ENCODE results near the gene ADAMTS16. TPM values are rescaled to one million over a fixed set of nuclear protein-coding genes. Genes with fewer than 3 reads are reported as not detected.

The ADAMTS16 gene
- total RNA-seq, 1 experiment from 2014 or later = not detected

DNA sequence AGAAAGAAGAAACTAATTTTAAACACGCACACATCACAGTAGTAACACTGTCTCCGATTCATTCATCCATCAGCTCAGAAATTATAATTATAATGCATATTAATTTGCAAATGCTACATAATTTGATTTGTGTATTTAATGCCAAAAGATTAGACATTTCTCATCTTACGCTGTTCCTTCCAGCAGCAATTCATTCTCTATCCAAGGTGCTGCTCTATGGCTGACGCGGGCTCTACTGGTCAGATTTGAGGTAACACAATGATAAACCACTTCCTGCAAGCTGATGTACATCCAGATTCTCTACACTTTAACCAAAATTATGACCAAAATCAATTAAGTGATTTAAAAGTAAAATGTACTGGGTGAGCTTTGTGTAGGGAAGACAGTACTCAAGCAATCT is 204.5 kb downstream of the ADAMTS16 start:
- TF ChIP-seq, protein P1, sequence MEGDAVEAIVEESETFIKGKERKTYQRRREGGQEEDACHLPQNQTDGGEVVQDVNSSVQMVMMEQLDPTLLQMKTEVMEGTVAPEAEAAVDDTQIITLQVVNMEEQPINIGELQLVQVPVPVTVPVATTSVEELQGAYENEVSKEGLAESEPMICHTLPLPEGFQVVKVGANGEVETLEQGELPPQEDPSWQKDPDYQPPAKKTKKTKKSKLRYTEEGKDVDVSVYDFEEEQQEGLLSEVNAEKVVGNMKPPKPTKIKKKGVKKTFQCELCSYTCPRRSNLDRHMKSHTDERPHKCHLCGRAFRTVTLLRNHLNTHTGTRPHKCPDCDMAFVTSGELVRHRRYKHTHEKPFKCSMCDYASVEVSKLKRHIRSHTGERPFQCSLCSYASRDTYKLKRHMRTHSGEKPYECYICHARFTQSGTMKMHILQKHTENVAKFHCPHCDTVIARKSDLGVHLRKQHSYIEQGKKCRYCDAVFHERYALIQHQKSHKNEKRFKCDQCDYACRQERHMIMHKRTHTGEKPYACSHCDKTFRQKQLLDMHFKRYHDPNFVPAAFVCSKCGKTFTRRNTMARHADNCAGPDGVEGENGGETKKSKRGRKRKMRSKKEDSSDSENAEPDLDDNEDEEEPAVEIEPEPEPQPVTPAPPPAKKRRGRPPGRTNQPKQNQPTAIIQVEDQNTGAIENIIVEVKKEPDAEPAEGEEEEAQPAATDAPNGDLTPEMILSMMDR (IDR thresholded peaks at IDR 0.05; ENCODE audit: unreplicated experiment) = no peak
- Mint-ChIP-seq H3K4me1 (ENCODE audit: low read depth, unreplicated experiment) (no peaks in the 10 kb centered on the region), H3K27me3 (ENCODE audit: unreplicated experiment) (no peaks in the 10 kb centered on the region), H3K36me3 (ENCODE audit: insufficient read depth, unreplicated experiment) (no peaks in the 10 kb centered on the region), H3K4me3 (ENCODE audit: low read depth, unreplicated experiment) (no peak overlapping the region), H3K27ac (ENCODE audit: unreplicated experiment) (no peak overlapping the region), H3K9me3 (ENCODE audit: low read depth, unreplicated experiment) (peaks cover 6% of the 10 kb centered on the region)
- intact Hi-C loops (cut with micrococcal nuclease; ENCODE audit: unreplicated experiment) = no loop called here
- no peak for DNase-seq
- no TSS peak for BruUV-seq (replicated peaks)
- CTCF ChIA-PET = no interaction called here

DNA sequence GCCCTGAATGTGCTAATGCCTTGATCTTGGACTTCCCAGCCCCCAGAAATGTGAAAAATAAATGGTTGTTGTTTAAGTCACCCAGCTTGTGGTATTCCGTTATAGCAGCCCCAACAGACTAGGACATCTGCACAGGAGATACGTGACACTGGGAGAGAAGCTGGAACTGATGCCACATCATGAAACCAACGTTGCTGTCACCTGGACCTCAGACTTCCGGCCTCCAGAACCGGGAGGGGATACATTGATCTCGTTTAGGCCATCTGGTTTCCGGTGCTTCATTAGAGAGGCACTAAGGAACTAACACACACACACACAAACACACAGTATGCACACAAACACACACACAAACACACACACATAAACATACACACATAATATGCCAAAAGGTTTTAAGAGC is 207.3 kb downstream of the ADAMTS16 start:
- BruUV-seq (replicated peaks) = no TSS peak
- CTCF ChIA-PET = no interaction called here
- Mint-ChIP-seq H3K9me3 (ENCODE audit: low read depth, unreplicated experiment) (peaks cover 3% of the 10 kb centered on the region), H3K4me3 (ENCODE audit: low read depth, unreplicated experiment) (no peak overlapping the region), H3K4me1 (ENCODE audit: low read depth, unreplicated experiment) (no peaks in the 10 kb centered on the region), H3K36me3 (ENCODE audit: insufficient read depth, unreplicated experiment) (no peaks in the 10 kb centered on the region), H3K27ac (ENCODE audit: unreplicated experiment) (no peak overlapping the region), H3K27me3 (ENCODE audit: unreplicated experiment) (no peaks in the 10 kb centered on the region)
- intact Hi-C loops (cut with micrococcal nuclease; ENCODE audit: unreplicated experiment) = no loop called here
- DNase-seq = no peak
- TF ChIP-seq, protein P1 (IDR thresholded peaks at IDR 0.05; ENCODE audit: unreplicated experiment) = no peak

DNA sequence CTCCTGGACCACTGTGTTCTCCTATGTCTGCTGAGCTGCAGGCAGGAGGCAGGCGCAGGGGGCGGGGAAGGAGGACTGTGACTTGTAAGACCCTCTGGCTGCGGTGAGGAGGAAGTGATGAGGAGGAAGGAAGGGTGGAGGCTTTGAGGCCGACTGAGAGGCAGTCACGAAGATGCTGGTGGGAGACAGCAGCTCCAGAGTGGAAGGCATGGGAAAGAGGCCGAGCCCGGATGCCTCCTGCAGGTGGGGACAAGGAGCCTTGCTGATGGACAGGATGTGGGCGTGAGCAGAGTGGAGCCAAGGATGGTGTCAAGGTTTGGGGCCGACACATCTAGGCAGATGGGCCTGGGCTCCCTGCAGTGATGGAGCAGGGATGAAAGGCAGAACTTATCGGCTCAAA is 208.0 kb downstream of the ADAMTS16 start:
- intact Hi-C loops (cut with micrococcal nuclease; ENCODE audit: unreplicated experiment) = no loop called here
- Mint-ChIP-seq H3K9me3 (ENCODE audit: low read depth, unreplicated experiment) (peaks cover 3% of the 10 kb centered on the region), H3K4me3 (ENCODE audit: low read depth, unreplicated experiment) (no peak overlapping the region), H3K27me3 (ENCODE audit: unreplicated experiment) (no peaks in the 10 kb centered on the region), H3K36me3 (ENCODE audit: insufficient read depth, unreplicated experiment) (no peaks in the 10 kb centered on the region), H3K27ac (ENCODE audit: unreplicated experiment) (no peak overlapping the region), H3K4me1 (ENCODE audit: low read depth, unreplicated experiment) (no peaks in the 10 kb centered on the region)
- no peak for DNase-seq
- CTCF ChIA-PET = no interaction called here
- no TSS peak for BruUV-seq (replicated peaks)
- TF ChIP-seq, protein P1 (IDR thresholded peaks at IDR 0.05; ENCODE audit: unreplicated experiment) = no peak

DNA sequence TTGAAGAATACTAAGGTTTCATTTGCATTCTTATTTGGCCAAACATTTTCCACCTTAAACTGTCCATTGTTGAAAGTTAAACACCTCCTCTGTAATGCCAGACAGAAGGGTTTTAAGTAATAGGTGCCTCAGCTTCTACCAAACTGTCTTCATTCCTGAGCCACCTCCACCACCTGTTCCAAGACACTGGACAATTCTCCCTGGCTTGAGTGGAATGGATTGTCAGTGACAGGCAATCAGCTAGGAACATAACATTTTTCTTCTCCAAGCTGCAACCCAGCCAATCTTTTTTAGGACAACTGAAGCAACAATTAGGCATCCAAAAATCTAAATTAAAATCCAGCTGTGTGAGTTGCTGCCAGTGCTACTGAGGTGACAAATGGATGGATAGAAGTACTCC is 208.4 kb downstream of the ADAMTS16 start:
- no TSS peak for BruUV-seq (replicated peaks)
- intact Hi-C loops (cut with micrococcal nuclease; ENCODE audit: unreplicated experiment) = no loop called here
- Mint-ChIP-seq H3K27ac (ENCODE audit: unreplicated experiment) (no peak overlapping the region), H3K27me3 (ENCODE audit: unreplicated experiment) (no peaks in the 10 kb centered on the region), H3K36me3 (ENCODE audit: insufficient read depth, unreplicated experiment) (no peaks in the 10 kb centered on the region), H3K4me3 (ENCODE audit: low read depth, unreplicated experiment) (no peak overlapping the region), H3K9me3 (ENCODE audit: low read depth, unreplicated experiment) (peaks cover 3% of the 10 kb centered on the region), H3K4me1 (ENCODE audit: low read depth, unreplicated experiment) (no peaks in the 10 kb centered on the region)
- CTCF ChIA-PET = no interaction called here
- no peak for DNase-seq
- TF ChIP-seq, protein P1 (IDR thresholded peaks at IDR 0.05; ENCODE audit: unreplicated experiment) = no peak

DNA sequence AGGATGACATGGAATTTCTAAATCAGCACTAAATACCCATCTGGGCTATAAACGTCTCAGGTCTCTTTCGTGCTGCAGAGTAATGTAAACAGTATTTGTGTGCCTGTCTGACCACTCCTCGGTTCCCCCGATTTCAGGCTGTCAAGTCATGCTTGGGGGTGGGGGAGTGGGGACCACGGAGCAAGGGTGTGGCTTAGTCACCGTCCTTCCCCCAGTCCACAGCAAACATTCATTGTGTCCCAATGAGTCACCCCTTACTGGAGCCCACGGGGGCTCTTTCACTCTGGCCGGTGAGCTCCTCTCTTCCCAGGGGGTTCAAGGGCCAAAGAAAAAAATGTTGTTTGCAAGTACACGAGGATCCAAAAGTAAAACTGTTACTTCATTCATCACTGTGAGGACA is 210.0 kb downstream of the ADAMTS16 start:
- Mint-ChIP-seq H3K27ac (ENCODE audit: unreplicated experiment) (no peak overlapping the region), H3K4me1 (ENCODE audit: low read depth, unreplicated experiment) (no peaks in the 10 kb centered on the region), H3K9me3 (ENCODE audit: low read depth, unreplicated experiment) (peaks cover 5% of the 10 kb centered on the region), H3K36me3 (ENCODE audit: insufficient read depth, unreplicated experiment) (no peaks in the 10 kb centered on the region), H3K27me3 (ENCODE audit: unreplicated experiment) (no peaks in the 10 kb centered on the region), H3K4me3 (ENCODE audit: low read depth, unreplicated experiment) (no peak overlapping the region)
- TF ChIP-seq, protein P1 (IDR thresholded peaks at IDR 0.05; ENCODE audit: unreplicated experiment) = no peak
- no TSS peak for BruUV-seq (replicated peaks)
- CTCF ChIA-PET = no interaction called here
- no peak for DNase-seq
- intact Hi-C loops (cut with micrococcal nuclease; ENCODE audit: unreplicated experiment) = no loop called here
